Activated CD8-positive, alpha-beta memory T cell treated with anti-CD3 and anti-CD28 coated beads, Interleukin-2, amount 50 U/mL, for 24 hours (primary cell): Measurements from ENCODE around the gene RALGAPA2.
"Not testable (repeated sequence)": the region's sequence is repeated elsewhere in the genome, so short reads cannot be mapped to it uniquely, and the experiment has no call there.

Experiments
- DNase-seq: peaks from one replicate; pipeline ENCODE4 v3.0.0-alpha.2; 2020; ENCODE audit errors: extremely low read depth

RALGAPA2 gene

GRCh38 chr20:20573797-20574196 is 138.6 kb downstream of the RALGAPA2 start:
- DNase-seq = no peak

DNA sequence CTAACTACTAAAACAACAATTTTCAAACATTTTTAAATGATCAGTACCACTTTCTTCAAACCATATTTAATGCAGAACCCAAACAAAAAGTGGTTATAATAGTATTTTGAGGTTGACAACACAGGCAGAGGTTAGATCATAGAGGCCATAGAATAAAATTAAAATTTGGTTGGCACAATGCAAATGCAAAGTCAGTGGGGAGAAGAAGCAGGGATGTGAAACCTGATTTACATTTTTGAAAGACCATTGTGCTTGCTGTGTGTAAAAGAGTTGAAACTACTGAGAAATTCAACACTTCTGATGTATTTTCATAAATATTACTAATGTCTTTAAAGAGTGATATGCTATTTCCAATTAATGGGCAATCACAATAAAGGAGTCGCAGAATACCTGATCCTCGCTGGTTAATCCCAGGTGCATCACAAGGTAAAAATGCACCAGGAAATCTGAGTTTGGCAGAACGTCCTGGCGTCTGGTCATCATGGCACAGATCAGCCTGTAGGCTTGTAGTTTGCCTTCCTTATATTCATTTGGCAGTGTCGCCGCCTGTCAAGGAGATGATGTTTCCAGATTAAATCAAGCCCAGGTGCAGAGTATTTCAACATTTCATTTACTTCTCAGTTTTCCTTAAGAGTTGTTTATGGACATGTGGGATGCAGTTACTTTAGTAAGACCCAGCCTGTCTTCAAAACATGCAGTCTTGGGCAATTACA is 141.2 kb downstream of the RALGAPA2 start:
- DNase-seq = no peak

- no peak for DNase-seq
These were observed 143.7 kb downstream of the RALGAPA2 start for GRCh38 chr20:20568604-20569205.

GRCh38 chr20:20567712-20568111 is 144.7 kb downstream of the RALGAPA2 start:
- no peak for DNase-seq

DNA sequence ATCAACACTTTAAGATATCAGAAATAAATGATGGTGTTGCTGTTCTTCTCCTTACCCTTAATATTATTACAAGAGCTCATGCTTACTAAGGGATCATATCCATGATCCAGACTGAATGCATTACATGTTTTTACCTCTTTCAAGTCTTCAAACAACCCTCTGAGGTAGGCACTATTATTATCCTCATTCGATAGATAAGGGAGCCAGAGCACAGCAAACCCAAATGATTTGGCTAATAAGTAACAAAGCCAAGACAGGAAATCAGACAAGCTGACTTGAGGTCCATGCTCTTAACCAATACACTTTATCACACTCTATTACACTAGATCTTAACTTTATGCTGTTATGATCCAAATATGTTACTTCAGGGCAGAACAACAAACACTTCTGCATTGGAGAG is 145.9 kb downstream of the RALGAPA2 start:
- DNase-seq = no peak

GRCh38 chr20:20564279-20564678 is 148.2 kb downstream of the RALGAPA2 start:
- DNase-seq = no peak

- DNase-seq = no peak
These were observed 149.9 kb downstream of the RALGAPA2 start for GRCh38 chr20:20562507-20562906.

- DNase-seq = no peak
These were observed 150.6 kb downstream of the RALGAPA2 start for GRCh38 chr20:20561841-20562240.

GRCh38 chr20:20561172-20561571 is 151.3 kb downstream of the RALGAPA2 start:
- DNase-seq = no peak

DNA sequence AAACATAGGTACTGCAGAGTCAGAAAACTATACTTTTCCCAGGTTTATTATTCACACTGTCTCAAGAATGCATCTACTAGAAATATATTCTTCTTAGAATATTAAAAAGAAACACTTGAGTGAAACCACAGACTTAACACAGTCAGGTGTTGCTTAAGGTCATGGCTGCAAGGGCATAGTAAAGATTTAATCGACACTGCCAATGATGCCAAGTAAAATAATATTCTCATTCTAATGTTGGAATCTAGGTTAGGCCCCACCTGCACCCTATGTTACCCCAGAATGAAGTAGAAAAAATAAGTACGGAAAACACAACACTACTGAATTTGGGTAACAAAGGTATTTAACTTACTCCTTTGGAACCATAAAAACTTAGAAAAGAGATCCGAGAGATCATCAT is 155.0 kb downstream of the RALGAPA2 start:
- DNase-seq = no peak

GRCh38 chr20:20555838-20556237 is 156.6 kb downstream of the RALGAPA2 start:
- no peak for DNase-seq

DNA sequence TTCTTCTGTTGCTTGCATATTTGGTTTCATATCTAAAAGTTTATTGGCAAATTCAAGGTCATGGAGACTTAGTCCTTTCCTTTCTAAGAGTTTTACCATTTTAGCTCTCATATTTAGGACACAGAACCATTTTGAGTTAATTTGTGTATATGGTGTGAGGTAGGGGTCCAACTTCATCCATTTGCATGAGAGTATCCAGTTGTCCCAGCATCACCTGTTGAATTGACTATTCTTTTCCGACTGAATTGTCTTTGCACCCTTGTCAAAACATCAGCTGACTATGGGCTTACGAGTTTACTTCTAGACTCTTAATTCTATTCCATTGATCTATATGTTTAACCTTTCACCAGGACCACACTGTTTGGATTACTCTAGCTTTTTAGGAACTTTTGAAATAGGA is 157.5 kb downstream of the RALGAPA2 start:
- DNase-seq = no peak

- no peak for DNase-seq
These were observed 158.9 kb downstream of the RALGAPA2 start for GRCh38 chr20:20553541-20553940.

- no peak for DNase-seq
These were observed 160.4 kb downstream of the RALGAPA2 start for GRCh38 chr20:20552076-20552475.

- no peak for DNase-seq
These were observed 161.0 kb downstream of the RALGAPA2 start for GRCh38 chr20:20551409-20551808.

DNA sequence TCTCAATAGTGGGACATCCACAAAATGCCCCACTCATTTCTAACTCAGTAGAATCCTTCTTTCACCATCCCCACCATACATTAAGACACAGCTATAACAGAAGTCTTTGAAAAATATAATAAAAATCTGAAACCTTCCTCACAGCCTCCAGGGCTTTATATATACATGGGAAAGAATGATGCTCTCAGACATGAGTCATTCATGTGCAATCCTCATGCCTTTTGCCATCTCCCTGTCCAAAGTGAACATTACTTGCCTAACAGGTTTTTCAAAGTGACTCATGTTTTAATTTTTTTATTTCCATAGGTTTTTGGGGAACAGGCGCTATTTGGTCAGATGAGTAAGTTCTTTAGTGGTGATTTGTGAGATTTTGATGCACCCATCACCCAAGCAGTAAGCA is 162.7 kb downstream of the RALGAPA2 start:
- no peak for DNase-seq

DNA sequence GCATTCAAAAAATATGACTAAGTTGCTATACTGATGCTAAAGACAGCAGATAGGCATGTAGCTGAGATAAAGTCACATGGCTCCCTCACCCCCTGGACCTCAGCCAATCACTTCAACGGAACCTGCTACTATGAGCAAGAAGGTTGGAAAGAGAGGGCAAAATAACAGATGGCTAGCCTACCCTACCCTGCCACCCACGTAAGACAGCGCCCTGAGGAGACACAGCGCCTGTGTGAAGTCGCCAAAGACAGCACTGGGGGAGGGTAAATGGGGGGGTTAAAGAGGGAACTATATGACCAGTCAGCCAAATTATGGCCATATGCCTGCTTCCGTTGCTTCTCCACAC is 163.2 kb downstream of the RALGAPA2 start:
- DNase-seq = no peak

DNA sequence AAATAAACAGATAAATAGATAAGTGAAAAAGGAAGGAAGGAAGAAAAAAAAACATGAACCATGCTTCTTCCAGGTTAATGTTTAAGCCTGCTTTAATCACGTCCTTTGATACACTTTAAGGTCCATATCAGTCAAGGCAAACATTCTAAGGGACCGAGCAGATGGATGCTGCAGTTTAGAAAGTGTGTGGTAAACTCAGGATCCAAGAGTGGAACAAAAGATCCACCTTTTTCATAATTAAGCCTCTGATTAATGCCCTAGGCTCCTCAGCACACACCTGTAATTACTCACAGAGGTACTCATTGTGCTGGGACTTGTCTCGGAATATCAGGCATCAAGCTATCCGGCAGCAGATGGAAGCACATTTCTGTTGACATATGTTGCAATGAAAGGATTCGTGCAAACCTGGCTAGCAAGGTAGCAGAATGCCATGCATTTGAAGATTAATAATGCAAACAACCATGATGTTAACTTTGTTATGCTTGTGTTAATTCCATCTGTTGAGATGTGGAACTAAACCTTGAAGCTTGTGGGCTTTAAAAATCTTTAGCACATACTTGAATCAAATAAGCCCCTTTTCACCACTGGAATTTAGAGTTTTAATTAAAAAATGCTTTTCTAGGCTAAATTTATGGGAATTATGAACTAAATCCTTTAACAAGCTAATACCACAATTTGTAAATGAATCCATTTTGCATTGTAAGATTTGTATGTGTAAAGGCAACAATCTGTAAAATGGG is 163.7 kb downstream of the RALGAPA2 start:
- DNase-seq = no peak

- DNase-seq = no peak
These were observed 164.6 kb downstream of the RALGAPA2 start for GRCh38 chr20:20547876-20548266.

GRCh38 chr20:20547221-20547875 is 165.1 kb downstream of the RALGAPA2 start:
- no peak for DNase-seq

DNA sequence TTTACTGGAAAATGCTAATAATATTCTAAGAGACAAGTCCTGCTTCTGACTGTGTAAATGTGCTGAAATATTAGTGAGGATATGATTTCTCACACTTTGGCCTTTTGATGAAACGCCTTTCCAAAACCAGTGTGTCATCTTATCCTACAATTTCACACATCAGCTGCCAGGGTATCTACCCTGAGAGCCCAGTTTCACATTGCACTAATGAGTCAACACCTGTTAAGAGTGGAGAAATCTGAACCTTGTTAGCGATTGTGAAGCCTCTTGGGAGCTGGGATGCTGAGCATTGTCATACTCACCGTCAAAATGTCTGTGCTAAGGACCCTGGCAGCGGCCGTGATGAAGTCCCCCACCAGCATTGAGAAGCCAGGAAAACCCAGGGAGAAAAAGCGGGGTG is 166.0 kb downstream of the RALGAPA2 start:
- DNase-seq = no peak

DNA sequence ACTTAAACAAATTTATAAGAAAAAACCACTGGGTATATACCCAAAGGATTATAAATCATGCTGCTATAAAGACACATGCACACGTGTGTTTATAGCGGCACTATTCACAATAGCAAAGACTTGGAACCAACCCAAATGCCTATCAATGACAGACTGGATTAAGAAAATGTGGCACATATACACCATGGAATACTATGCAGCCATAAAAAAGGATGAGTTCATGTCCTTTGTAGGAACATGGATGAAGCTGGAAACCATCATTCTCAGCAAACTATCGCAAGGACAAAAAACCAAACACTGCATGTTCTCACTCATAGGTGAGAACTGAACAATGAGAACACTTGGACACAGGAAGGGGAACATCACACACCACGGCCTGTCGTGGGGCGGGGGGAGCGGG is 169.1 kb downstream of the RALGAPA2 start:
- DNase-seq = not testable (repeated sequence)
